ENCODE data around the gene KRTCAP2.

The KRTCAP2 gene

DNA sequence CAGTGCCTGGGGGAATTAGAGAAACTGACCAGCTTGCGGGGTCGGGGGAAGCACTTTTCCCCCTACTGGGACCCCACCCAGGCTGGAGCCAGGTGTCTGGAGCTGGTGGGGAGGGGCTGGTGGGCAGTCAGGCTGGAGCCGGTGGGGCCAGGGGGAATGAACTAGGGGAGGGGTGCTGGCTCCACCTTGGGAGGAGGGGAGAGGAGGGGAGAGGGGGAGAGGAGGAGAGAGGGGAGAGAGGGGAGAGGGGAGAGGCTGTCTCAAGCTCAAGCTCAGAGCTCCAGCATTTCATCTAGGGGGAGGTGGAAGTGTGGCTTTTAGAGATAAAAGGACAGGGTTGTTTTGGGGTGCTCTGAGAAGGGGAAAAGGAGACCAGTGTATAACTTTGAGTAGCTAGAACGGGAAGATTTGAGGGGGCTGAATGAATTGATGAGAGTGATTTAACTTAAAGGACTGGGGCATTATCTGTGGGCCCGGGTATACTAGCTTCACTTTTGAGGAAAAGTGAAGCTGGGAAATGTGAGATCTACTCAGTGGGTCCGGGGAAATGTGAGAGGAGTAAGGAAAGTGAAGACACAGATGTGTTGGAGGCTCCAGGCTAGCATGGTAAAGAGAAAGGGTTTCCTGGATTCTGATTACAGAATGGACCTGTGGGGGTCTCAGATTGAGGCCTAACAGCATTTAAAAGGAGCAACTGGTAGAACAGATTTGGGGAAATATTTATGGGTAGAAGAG, 42.7 kb downstream of the KRTCAP2 start:
- TF ChIP-seq, protein P1, sequence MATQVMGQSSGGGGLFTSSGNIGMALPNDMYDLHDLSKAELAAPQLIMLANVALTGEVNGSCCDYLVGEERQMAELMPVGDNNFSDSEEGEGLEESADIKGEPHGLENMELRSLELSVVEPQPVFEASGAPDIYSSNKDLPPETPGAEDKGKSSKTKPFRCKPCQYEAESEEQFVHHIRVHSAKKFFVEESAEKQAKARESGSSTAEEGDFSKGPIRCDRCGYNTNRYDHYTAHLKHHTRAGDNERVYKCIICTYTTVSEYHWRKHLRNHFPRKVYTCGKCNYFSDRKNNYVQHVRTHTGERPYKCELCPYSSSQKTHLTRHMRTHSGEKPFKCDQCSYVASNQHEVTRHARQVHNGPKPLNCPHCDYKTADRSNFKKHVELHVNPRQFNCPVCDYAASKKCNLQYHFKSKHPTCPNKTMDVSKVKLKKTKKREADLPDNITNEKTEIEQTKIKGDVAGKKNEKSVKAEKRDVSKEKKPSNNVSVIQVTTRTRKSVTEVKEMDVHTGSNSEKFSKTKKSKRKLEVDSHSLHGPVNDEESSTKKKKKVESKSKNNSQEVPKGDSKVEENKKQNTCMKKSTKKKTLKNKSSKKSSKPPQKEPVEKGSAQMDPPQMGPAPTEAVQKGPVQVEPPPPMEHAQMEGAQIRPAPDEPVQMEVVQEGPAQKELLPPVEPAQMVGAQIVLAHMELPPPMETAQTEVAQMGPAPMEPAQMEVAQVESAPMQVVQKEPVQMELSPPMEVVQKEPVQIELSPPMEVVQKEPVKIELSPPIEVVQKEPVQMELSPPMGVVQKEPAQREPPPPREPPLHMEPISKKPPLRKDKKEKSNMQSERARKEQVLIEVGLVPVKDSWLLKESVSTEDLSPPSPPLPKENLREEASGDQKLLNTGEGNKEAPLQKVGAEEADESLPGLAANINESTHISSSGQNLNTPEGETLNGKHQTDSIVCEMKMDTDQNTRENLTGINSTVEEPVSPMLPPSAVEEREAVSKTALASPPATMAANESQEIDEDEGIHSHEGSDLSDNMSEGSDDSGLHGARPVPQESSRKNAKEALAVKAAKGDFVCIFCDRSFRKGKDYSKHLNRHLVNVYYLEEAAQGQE (IDR thresholded peaks at IDR 0.05; ENCODE audit: insufficient replicate concordance, low read depth): no peak
- TF ChIP-seq GABPA (IDR thresholded peaks at IDR 0.05; ENCODE audit: low read depth) (no peak), POLR2AphosphoS5 (IDR thresholded peaks at IDR 0.05; ENCODE audit: low read depth) (no peak), SPI1 (IDR thresholded peaks at IDR 0.05; ENCODE audit: borderline replicate concordance, low read depth) (no peak)
- TF ChIP-seq, protein P2, sequence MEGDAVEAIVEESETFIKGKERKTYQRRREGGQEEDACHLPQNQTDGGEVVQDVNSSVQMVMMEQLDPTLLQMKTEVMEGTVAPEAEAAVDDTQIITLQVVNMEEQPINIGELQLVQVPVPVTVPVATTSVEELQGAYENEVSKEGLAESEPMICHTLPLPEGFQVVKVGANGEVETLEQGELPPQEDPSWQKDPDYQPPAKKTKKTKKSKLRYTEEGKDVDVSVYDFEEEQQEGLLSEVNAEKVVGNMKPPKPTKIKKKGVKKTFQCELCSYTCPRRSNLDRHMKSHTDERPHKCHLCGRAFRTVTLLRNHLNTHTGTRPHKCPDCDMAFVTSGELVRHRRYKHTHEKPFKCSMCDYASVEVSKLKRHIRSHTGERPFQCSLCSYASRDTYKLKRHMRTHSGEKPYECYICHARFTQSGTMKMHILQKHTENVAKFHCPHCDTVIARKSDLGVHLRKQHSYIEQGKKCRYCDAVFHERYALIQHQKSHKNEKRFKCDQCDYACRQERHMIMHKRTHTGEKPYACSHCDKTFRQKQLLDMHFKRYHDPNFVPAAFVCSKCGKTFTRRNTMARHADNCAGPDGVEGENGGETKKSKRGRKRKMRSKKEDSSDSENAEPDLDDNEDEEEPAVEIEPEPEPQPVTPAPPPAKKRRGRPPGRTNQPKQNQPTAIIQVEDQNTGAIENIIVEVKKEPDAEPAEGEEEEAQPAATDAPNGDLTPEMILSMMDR (IDR thresholded peaks at IDR 0.05; ENCODE audit: insufficient read depth, low read length): no peak
- no peak for DNase-seq (ENCODE audit: low read depth in 1 of 2, low spot score in 1 of 2)
- peaks cover 27% of the 10 kb centered on the region for H3K27me3 ChIP-seq (ENCODE audit: insufficient read depth, poor library complexity, severe bottlenecking)
- no peak overlapping the region for H3K4me3 ChIP-seq (replicated peaks; ENCODE audit: insufficient read depth, low read length)
- H3K27ac ChIP-seq (replicated peaks): no peak overlapping the region

DNA sequence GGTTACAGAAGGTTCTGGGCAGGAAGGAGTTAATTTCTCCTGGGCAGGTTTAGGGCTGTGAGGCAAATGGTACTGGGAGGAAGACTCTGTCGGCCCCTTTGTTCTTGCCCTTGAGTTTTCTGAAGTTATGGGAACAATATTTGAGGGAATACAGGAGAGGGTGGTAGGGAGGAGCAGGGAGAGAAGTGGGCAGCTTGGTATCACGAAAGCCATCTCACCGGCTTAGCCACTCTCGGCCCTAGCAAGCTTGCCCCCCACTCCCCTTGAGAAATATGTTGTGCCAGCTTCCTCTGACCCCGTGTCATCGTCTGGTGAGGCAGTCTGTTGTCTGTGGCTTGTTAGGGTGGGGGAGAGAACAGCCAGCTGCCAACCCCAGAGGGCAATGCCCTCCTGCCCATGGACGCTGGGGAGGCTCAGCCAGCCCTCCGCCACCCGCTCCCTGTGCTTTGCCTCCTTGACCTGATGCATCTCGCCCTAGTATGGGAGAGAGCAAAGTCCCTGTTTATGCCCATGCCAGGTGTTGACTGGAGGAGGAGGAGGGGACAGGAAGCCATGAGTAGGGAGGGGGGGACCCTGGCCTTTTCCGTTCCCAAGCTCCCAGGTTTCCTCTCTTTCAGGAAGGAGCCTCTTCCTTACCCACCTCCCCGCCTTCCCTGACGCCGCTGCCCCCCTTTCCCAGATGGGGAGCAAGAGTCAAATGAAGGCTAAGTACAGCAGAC, 44.2 kb downstream of the KRTCAP2 start:
- TF ChIP-seq POLR2AphosphoS5 (IDR thresholded peaks at IDR 0.05; ENCODE audit: low read depth): no peak
- TF ChIP-seq, protein P1 (IDR thresholded peaks at IDR 0.05; ENCODE audit: insufficient replicate concordance, low read depth): no peak
- TF ChIP-seq SPI1 (IDR thresholded peaks at IDR 0.05; ENCODE audit: borderline replicate concordance, low read depth): no peak
- TF ChIP-seq, protein P2 (IDR thresholded peaks at IDR 0.05; ENCODE audit: insufficient read depth, low read length): no peak
- no peak for TF ChIP-seq GABPA (IDR thresholded peaks at IDR 0.05; ENCODE audit: low read depth)

DNA sequence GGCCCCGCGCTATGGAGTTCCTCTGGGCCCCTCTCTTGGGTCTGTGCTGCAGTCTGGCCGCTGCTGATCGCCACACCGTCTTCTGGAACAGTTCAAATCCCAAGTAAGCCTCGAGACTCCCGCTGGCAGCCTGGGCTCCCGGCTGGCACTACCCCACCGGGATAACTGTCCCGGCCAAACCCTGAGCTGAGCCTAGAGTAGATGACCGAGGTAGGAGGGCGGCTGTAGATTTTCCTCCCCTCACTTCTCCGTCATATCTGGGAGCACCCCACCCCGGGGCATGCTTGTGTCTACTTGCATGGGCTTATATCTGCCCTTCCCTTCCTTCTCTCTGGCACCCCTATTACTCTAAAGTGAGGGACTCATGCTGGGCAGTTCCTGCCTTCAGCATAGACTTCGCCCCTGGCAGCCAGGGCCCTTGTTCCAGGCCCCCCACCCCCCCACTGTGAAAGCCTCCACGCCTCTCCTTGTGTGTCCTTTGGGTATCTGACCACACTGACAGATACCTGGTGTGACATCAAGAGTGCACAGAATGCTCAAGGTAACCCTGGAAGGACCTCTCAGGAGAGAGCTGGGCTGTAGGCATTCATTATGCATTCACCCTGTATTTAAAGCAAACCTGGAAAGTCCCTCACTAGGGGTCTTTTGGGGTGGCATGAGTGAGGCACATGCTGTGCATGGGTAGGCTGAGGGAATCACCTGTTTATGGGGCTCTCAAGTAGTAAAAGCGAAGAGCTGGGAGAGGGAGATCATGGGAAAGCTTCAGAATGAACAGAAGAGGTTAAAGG, 44.9 kb downstream of the KRTCAP2 start:
- TF ChIP-seq SPI1 (IDR thresholded peaks at IDR 0.05; ENCODE audit: borderline replicate concordance, low read depth): no peak
- TF ChIP-seq GABPA (IDR thresholded peaks at IDR 0.05; ENCODE audit: low read depth): no peak
- H3K27me3 ChIP-seq (ENCODE audit: insufficient read depth, poor library complexity, severe bottlenecking): peaks cover 29% of the 10 kb centered on the region
- no peak for DNase-seq (ENCODE audit: low read depth in 1 of 2, low spot score in 1 of 2)
- peak overlapping the region; percentile 6; the same call in 1 of the 2 replicates for H3K4me3 ChIP-seq (replicated peaks; ENCODE audit: insufficient read depth, low read length)
- no peak overlapping the region for H3K27ac ChIP-seq (replicated peaks)

More for the DNA sequence above, 44.2 kb downstream of the KRTCAP2 start:
- peaks cover 29% of the 10 kb centered on the region for H3K27me3 ChIP-seq (ENCODE audit: insufficient read depth, poor library complexity, severe bottlenecking)
- no peak overlapping the region for H3K27ac ChIP-seq (replicated peaks)
- no peak for DNase-seq (ENCODE audit: low read depth in 1 of 2, low spot score in 1 of 2)
- no peak overlapping the region for H3K4me3 ChIP-seq (replicated peaks; ENCODE audit: insufficient read depth, low read length)

Data from HL-60 (cell line).